Calu3 (cell line): ENCODE results near the gene PIPOX. TPM values are rescaled to one million over a fixed set of nuclear protein-coding genes. Genes with fewer than 3 reads are reported as not detected.

ENCODE experiments used
- BruUV-seq: library from RNA; stranded (reverse); fragments of 400-500 nt; replicated peaks from 2 replicates; lab custom pipeline; 2021; lab: Mats Ljungman, UMichigan
- CTCF ChIA-PET: fragments of 300-600 bp; sonication (Branson Sonifier 250); formaldehyde crosslinking; loops from one replicate; lab custom pipeline; 2022; ENCODE audit warnings: antibody characterized with exemption; lab: Charles Lee
- DNase-seq: peaks from one replicate; pipeline ENCODE4 v3.0.0; 2022
- H3K27ac Mint-ChIP-seq: one replicate; pipeline ENCODE4 v1.8.0; 2022; ENCODE audit warnings: mixed read lengths; ENCODE audit not compliant: unreplicated experiment
- H3K27me3 Mint-ChIP-seq: one replicate; pipeline ENCODE4 v1.8.0; 2022; ENCODE audit warnings: mixed read lengths; ENCODE audit not compliant: unreplicated experiment
- H3K36me3 Mint-ChIP-seq: one replicate; pipeline ENCODE4 v1.8.0; 2022; ENCODE audit warnings: mild to moderate bottlenecking, moderate library complexity, mixed read lengths; ENCODE audit not compliant: insufficient read depth, unreplicated experiment
- H3K4me1 Mint-ChIP-seq: one replicate; pipeline ENCODE4 v1.8.0; 2022; ENCODE audit warnings: mild to moderate bottlenecking, low read depth, mixed read lengths; ENCODE audit not compliant: unreplicated experiment
- H3K4me3 Mint-ChIP-seq: one replicate; pipeline ENCODE4 v1.8.0; 2022; ENCODE audit warnings: mild to moderate bottlenecking, low read depth, moderate library complexity, mixed read lengths; ENCODE audit not compliant: unreplicated experiment
- H3K9me3 Mint-ChIP-seq: one replicate; pipeline ENCODE4 v1.8.0; 2022; ENCODE audit warnings: low read depth, mixed read lengths; ENCODE audit not compliant: unreplicated experiment
- CTCF ChIP-seq: fragments of 200-600 bp; IDR thresholded peaks from one replicate; pipeline ENCODE4 v1.8.0; 2022; ENCODE audit warnings: antibody characterized with exemption; ENCODE audit not compliant: unreplicated experiment
- intact Hi-C: fragments of 100-400 bp; cut with micrococcal nuclease; formaldehyde crosslinking; loops from one replicate; pipeline ENCODE4 v1.10.0; 2022; ENCODE audit not compliant: unreplicated experiment
- total RNA-seq: library from RNA; stranded (reverse); gene quantifications from 2 replicates; pipeline ENCODE4 v1.2.3, GENCODE V29; 2022

Gene PIPOX
- total RNA-seq, 1 experiment from 2014 or later, result 3.7 TPM

- Mint-ChIP-seq H3K27me3 (peaks cover 57% of the 10 kb centered on the region), H3K4me1 (peaks cover 15% of the 10 kb centered on the region), H3K27ac (no peak overlapping the region), H3K4me3 (no peak overlapping the region), H3K36me3 (no peaks in the 10 kb centered on the region), H3K9me3 (no peaks in the 10 kb centered on the region)
- no peak for DNase-seq
- CTCF ChIA-PET, result interaction anchor here (0.6 to 1.0 kb wide), 4 partner anchors 10 to 178 kb away, joined by 3 to 4 read pairs (median 4); no protein-coding TSS in a partner anchor
- BruUV-seq, result no TSS peak
- TF ChIP-seq CTCF, result no peak
- intact Hi-C loops, result no loop called here
Observed at GRCh38 chr17:29048440-29049368, 5.8 kb downstream of the PIPOX start.

GRCh38 chr17:29049541-29050145, 6.7 kb downstream of the PIPOX start:
- H3K4me3 Mint-ChIP-seq, result no peak overlapping the region
- H3K27me3 Mint-ChIP-seq, result peaks cover 57% of the 10 kb centered on the region
- no peak for TF ChIP-seq CTCF
- intact Hi-C loops, result no loop called here
- CTCF ChIA-PET, result interaction anchor here (0.9 to 1.0 kb wide), 2 partner anchors 54 to 68 kb away, joined by 3 read pairs; no protein-coding TSS in a partner anchor
- no peaks in the 10 kb centered on the region for H3K36me3 Mint-ChIP-seq
- no peaks in the 10 kb centered on the region for H3K9me3 Mint-ChIP-seq
- no peak overlapping the region for H3K27ac Mint-ChIP-seq
- no peak for DNase-seq
- no TSS peak for BruUV-seq
- H3K4me1 Mint-ChIP-seq, result peaks cover 14% of the 10 kb centered on the region

GRCh38 chr17:29050176-29050575, 7.2 kb downstream of the PIPOX start:
- no peak overlapping the region for H3K27ac Mint-ChIP-seq
- no TSS peak for BruUV-seq
- H3K4me1 Mint-ChIP-seq, result peaks cover 14% of the 10 kb centered on the region
- intact Hi-C loops, result no loop called here
- H3K4me3 Mint-ChIP-seq, result no peak overlapping the region
- no peak for DNase-seq
- no peaks in the 10 kb centered on the region for H3K9me3 Mint-ChIP-seq
- no peak for TF ChIP-seq CTCF
- H3K27me3 Mint-ChIP-seq, result peaks cover 57% of the 10 kb centered on the region
- CTCF ChIA-PET, result interaction anchor here (0.9 kb wide), 1 partner anchor 67 kb away, joined by 3 read pairs; no protein-coding TSS in a partner anchor
- no peaks in the 10 kb centered on the region for H3K36me3 Mint-ChIP-seq

- intact Hi-C loops, result no loop called here
Observed at GRCh38 chr17:29051194-29051593, 8.3 kb downstream of the PIPOX start.

More at GRCh38 chr17:29051194-29051593, 8.3 kb downstream of the PIPOX start:
- CTCF ChIA-PET, result interaction anchor here (0.5 kb wide), 1 partner anchor 179 kb away, joined by 5 read pairs; no protein-coding TSS in a partner anchor
- no TSS peak for BruUV-seq
- no peak overlapping the region for H3K27ac Mint-ChIP-seq
- DNase-seq, result no peak
- no peaks in the 10 kb centered on the region for H3K36me3 Mint-ChIP-seq
- TF ChIP-seq CTCF, result no peak
- no peaks in the 10 kb centered on the region for H3K9me3 Mint-ChIP-seq
- H3K4me3 Mint-ChIP-seq, result no peak overlapping the region
- H3K4me1 Mint-ChIP-seq, result peaks cover 6% of the 10 kb centered on the region
- peaks cover 60% of the 10 kb centered on the region for H3K27me3 Mint-ChIP-seq
